GM18858 (cell line): ENCODE data around the gene TEX44.
"Not testable (repeated sequence)": the region's sequence is repeated elsewhere in the genome, so short reads cannot be mapped to it uniquely, and the experiment has no call there.

Experiments used
- ATAC-seq: cut with Tn5 transposase; IDR thresholded peaks from one replicate; pipeline ENCODE4 v1.9.1; 2021; ENCODE audit not compliant: unreplicated experiment

Gene TEX44

DNA sequence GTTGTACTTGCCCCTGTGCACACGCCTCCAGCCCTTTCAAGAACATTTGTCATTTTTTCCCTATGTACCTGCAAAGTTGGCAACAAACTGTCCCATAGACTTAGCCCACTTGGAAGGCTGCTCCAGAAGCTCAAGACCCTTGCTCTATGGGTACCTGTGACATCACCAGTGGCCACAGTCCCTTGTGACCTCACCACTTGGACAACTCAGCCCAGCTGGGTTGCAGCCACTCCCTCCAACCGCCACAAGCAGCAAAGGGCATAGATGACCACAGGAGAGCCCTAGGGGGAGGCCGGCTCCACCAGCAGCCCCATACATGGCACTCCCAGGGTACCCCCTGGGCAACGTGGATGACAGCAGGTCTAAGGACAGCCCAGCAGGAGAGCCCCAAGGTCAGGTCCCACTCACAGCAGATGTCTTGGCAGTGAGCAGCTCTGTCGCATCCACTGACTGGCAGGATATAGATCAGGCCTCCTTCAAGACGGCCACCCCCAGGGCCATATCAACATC, at the start of gene TEX44:
Gene TEX44, plus strand, starts transcription at position 229 of the 510 bp plus-strand sequence. Its CDS starts 88 bp downstream, at position 317.
- ATAC-seq = no peak

DNA sequence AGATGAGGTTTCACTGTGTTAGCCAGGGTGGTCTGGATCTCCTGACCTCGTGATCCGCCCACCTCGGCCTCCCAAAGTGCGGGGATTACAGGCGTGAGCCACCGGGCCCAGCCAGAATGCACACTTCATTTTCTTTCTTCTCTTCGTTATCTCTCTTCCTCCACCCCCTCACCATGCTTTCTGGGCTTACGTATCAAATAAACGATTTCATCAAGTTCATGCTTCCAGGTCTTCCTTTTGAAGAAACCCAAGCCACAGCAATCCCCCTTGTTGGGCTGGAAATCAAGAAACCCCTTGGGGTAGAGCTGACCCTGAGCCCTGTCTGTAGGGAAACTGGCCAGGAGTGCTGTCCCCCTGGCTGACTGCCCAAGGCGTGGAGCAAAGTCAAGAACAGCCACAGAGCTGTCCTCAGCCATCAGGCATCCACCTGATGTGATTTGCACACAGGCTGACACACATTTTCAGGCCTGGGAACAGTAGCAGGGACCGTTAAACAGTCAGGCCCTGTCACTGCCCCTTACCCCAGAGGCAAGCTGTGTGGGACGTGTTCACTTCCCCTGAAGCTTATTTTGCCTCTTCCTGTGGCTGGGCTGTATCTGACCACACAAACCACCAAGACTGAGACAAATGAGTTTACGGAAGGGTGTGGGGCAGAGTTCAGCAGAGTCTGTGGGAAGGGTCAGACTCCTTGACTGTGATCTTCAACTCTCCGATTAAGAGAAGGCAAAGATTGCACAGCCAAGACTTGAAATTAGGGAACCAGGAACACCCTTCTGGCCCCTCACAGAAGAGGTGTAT, 47.4 kb upstream of the TEX44 start:
- peak; percentile 99 for ATAC-seq

GRCh38 chr2:231546014-231546715, 46.5 kb upstream of the TEX44 start:
- ATAC-seq = no peak

- ATAC-seq = no peak
Observed at GRCh38 chr2:231547315-231548110, 45.2 kb upstream of the TEX44 start.

GRCh38 chr2:231548752-231549151, 43.9 kb upstream of the TEX44 start:
- no peak for ATAC-seq

GRCh38 chr2:231549446-231550239, 43.0 kb upstream of the TEX44 start:
- no peak for ATAC-seq

DNA sequence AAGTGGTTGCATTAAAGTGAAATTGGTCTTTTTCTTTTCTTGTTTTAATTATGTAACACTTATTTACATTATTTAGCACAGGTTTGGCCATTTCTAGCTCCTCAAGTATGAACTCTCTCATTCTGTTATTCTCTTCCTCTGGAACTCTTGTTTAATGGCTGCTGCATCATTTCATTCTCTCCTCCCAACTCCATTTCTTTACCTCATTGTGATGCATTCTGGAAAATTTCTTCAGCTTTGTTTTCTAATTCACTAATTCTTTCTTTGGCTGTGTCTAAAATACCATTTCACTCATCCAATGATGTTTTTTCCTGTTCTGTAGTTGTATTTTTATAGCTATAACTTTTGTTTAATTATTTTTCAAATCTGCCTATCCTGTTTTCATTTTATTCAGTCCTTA, 39.9 kb upstream of the TEX44 start:
- no peak for ATAC-seq

- ATAC-seq = no peak
Observed at GRCh38 chr2:231554327-231554726, 38.3 kb upstream of the TEX44 start.

- ATAC-seq = no peak
Observed at GRCh38 chr2:231554748-231555545, 37.7 kb upstream of the TEX44 start.

GRCh38 chr2:231556496-231556895, 36.2 kb upstream of the TEX44 start:
- not testable (repeated sequence) for ATAC-seq

DNA sequence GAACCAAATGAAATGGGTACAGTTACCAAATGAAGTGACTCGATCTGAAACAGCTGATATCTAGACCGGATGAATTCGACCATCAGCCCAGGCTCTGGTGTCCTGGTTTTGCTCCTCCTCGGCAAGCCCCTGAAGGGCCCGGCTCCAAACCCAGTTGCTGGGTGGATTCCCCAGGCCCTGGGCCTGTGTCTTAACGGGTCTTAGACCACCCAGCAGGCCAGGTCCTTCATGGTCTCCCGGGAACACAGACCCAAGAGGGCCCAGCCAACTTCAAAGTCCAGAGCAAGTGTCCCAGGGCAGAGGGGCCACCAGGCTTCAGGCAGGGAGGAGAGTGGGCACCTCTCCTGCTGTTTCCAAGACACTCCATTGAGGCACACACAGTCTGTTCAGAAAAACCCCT, 35.7 kb upstream of the TEX44 start:
- ATAC-seq = no peak

- peak; percentile 47 for ATAC-seq
Observed at GRCh38 chr2:231557571-231558217, 35.0 kb upstream of the TEX44 start.

- ATAC-seq = no peak
Observed at GRCh38 chr2:231563378-231563961, 29.2 kb upstream of the TEX44 start.

- no peak for ATAC-seq
Observed at GRCh38 chr2:231565887-231566594, 26.6 kb upstream of the TEX44 start.

GRCh38 chr2:231567159-231567558, 25.5 kb upstream of the TEX44 start:
- ATAC-seq = no peak

DNA sequence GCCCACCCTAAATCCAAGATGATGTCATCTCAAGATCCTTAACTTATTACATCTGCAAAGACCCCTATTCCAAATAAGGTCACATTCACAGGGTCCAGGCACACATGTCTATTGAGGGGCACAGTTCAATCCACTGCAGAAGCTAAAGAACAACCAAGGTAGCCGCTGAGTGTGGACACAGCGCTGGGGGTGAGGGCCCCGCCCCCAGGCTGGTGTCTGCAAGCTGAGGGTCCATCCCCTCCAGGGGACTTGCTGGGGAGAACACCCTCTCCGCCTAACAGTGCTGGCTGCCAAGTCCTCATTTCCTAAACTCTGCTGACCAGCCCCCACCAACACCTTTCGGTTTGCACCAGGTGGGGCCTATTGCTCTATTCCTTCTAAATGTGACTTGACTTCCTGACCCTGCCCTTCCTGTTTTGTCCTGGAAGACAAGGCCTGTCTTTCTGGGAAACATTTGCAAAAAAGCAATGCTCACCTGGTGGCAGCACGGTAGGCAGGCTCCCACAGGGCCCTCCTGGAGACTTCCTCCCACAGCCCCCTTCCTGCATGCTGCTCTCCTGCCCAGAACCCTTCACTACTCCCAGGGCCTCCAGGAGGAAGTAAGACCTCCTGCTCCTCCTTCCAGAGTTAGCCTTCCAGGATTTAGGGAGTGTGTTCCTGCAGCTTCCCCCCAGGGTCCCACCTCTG, 24.4 kb upstream of the TEX44 start:
- no peak for ATAC-seq

- no peak for ATAC-seq
Observed at GRCh38 chr2:231568785-231569435, 23.8 kb upstream of the TEX44 start.
